Measurements from ENCODE around the gene LIMK2. TPM values are rescaled to one million over a fixed set of nuclear protein-coding genes. Genes with fewer than 3 reads are reported as not detected.

The LIMK2 gene
- total RNA-seq, 1 donor from 2014 or later: 16.7 TPM

Small RNA genes within 50 kb of the gene (small RNA-seq; reads per million reads assigned to genes)
- gene RF00019: not detected
- gene RNA5SP496: not detected
- gene RNU6-1128P: not detected

Other genes starting within 250 kb of the LIMK2 start
- gene MORC2, start 243.5 kb upstream of the LIMK2 start, total RNA-seq: 20.7 TPM
- gene TUG1, start 243.0 kb upstream of the LIMK2 start, total RNA-seq: 85.2 TPM
- 9.8 TPM for gene SMTN, start 131.0 kb upstream of the LIMK2 start, total RNA-seq
- gene SELENOM, start 104.7 kb upstream of the LIMK2 start, total RNA-seq: 13.9 TPM
- gene INPP5J, start 89.3 kb upstream of the LIMK2 start, total RNA-seq: 0.78 TPM
- gene PLA2G3, start 71.8 kb upstream of the LIMK2 start, total RNA-seq: not detected
- gene RNF185, start 52.1 kb upstream of the LIMK2 start, total RNA-seq: 29.2 TPM
- 23.2 TPM for gene PIK3IP1, start 80.2 kb downstream of the LIMK2 start, total RNA-seq
- gene PATZ1, start 134.0 kb downstream of the LIMK2 start, total RNA-seq: 29.9 TPM
- gene DRG1, start 187.3 kb downstream of the LIMK2 start, total RNA-seq: 63.0 TPM

Data from occipital lobe (tissue), 2 donors.